Astrocyte (in vitro differentiated cells and primary cell): ENCODE data around the gene CDH13.

Experiments used
- EZH2 ChIP-seq: IDR thresholded peaks from 2 replicates; pipeline ENCODE4 v1.6.1; 2012; ENCODE audit warnings: mild to moderate bottlenecking, low read length, inconsistent platforms; ENCODE audit not compliant: insufficient read depth
- TF ChIP-seq, protein P1 (sequence below): IDR thresholded peaks from 2 replicates; pipeline ENCODE4 v1.5.1; 2011; ENCODE audit warnings: low read depth, mild to moderate bottlenecking, inconsistent platforms, low read length, moderate library complexity; ENCODE audit not compliant: insufficient read depth

- TF ChIP-seq, protein P1, sequence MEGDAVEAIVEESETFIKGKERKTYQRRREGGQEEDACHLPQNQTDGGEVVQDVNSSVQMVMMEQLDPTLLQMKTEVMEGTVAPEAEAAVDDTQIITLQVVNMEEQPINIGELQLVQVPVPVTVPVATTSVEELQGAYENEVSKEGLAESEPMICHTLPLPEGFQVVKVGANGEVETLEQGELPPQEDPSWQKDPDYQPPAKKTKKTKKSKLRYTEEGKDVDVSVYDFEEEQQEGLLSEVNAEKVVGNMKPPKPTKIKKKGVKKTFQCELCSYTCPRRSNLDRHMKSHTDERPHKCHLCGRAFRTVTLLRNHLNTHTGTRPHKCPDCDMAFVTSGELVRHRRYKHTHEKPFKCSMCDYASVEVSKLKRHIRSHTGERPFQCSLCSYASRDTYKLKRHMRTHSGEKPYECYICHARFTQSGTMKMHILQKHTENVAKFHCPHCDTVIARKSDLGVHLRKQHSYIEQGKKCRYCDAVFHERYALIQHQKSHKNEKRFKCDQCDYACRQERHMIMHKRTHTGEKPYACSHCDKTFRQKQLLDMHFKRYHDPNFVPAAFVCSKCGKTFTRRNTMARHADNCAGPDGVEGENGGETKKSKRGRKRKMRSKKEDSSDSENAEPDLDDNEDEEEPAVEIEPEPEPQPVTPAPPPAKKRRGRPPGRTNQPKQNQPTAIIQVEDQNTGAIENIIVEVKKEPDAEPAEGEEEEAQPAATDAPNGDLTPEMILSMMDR: no peak
- no peak for TF ChIP-seq EZH2
Measured at GRCh38 chr16:83578171-83578570, 951.4 kb downstream of the CDH13 start.
